ENCODE measurements around the gene DPF3. TPM values are rescaled to one million over a fixed set of nuclear protein-coding genes. Genes with fewer than 3 reads are reported as not detected.

DPF3 gene
- total and polyA plus RNA-seq, 2 donors (not counting 1 experiment from before 2014, with no cell fraction given) = 3.4 to 10.2 TPM

GRCh38 chr14:72901361-72901760, 7.5 kb upstream of the DPF3 start:
- no peak overlapping the region for H3K27ac ChIP-seq (ENCODE audit: low read length in 2 of 2)
- peaks cover 7 to 9% of the 10 kb centered on the region in 2 donors for H3K4me1 ChIP-seq (ENCODE audit: control insufficient read depth in 2 of 2, insufficient read depth in 2 of 2, low read length in 2 of 2)
- H3K36me3 ChIP-seq (replicated peaks in 1 of 2; ENCODE audit: control extremely low read depth in 1 of 2, control insufficient read depth in 1 of 2, extremely low read depth in 1 of 2, insufficient read depth in 2 of 2, low read length in 1 of 2) = no peaks in the 10 kb centered on the region
- no peak for DNase-seq
- peaks cover 10% of the 10 kb centered on the region for H3K4me1 Mint-ChIP-seq
- peaks cover 0 to 9% (median under 1%) of the 10 kb centered on the region in 4 experiments for H3K27me3 ChIP-seq (replicated peaks in 1 of 4; ENCODE audit: control extremely low read depth in 1 of 4, control insufficient read depth in 3 of 4, insufficient read depth in 4 of 4, low read length in 3 of 4)
- no peak overlapping the region for H3K9ac ChIP-seq (ENCODE audit: low read length)
- 100% methylated on average over 2 of the region's 3 CpGs for WGBS (ENCODE audit: insufficient coverage)
- H3K4me3 ChIP-seq (ENCODE audit: control extremely low read depth in 1 of 5, extremely low read depth in 1 of 5, insufficient read depth in 1 of 5, low read depth in 2 of 5, low read length in 4 of 5) = no peak overlapping the region
- ChIA-PET POLR2A (no interaction called here), CTCF (interaction anchor here (5.9 kb wide), 1 partner anchor 384 kb away, joined by 364 read pairs; no protein-coding TSS in a partner anchor)
- H3K9me3 ChIP-seq (ENCODE audit: control extremely low read depth in 1 of 3, control insufficient read depth in 2 of 3, insufficient read depth in 1 of 3, low read length in 2 of 3) = no peaks in the 10 kb centered on the region
- H3K27me3 Mint-ChIP-seq = no peaks in the 10 kb centered on the region
- TF ChIP-seq EZH2 (IDR thresholded peaks at IDR 0.05; ENCODE audit: borderline replicate concordance, insufficient read depth, low read depth, low read length, poor library complexity, severe bottlenecking) (no peak), CTCF (IDR thresholded peaks at IDR 0.05) (no peak)
- no peak overlapping the region for H3K27ac Mint-ChIP-seq
- no peaks in the 10 kb centered on the region for H3K9me3 Mint-ChIP-seq (ENCODE audit: insufficient read depth)
- no peak overlapping the region for H3K4me2 ChIP-seq (replicated peaks; ENCODE audit: low read depth, low read length, poor library complexity, severe bottlenecking)
- ATAC-seq (ENCODE audit: low read depth) = no peak
- no peaks in the 10 kb centered on the region for H4K20me1 ChIP-seq (ENCODE audit: control insufficient read depth, insufficient read depth, low read length, poor library complexity, severe bottlenecking)
- no peak overlapping the region for H2AFZ ChIP-seq (ENCODE audit: insufficient read depth, low read depth, low read length, poor library complexity, severe bottlenecking)
- H3K4me3 Mint-ChIP-seq = no peak overlapping the region
- intact Hi-C loops (cut with micrococcal nuclease) = no loop called here
- no peaks in the 10 kb centered on the region for H3K79me2 ChIP-seq (ENCODE audit: control insufficient read depth, insufficient read depth, low read length)

- no peaks in the 10 kb centered on the region for H3K36me3 ChIP-seq (replicated peaks in 1 of 2; ENCODE audit: control extremely low read depth in 1 of 2, control insufficient read depth in 1 of 2, extremely low read depth in 1 of 2, insufficient read depth in 2 of 2, low read length in 1 of 2)
- no peak overlapping the region for H3K4me2 ChIP-seq (replicated peaks; ENCODE audit: low read depth, low read length, poor library complexity, severe bottlenecking)
- ChIA-PET POLR2A (no interaction called here), CTCF (interaction anchor here (1.0 to 4.6 kb wide), 3 partner anchors 12 to 385 kb away, joined by 4 to 40 read pairs (median 6); no protein-coding TSS in a partner anchor)
- Mint-ChIP-seq H3K27ac (no peak overlapping the region), H3K4me3 (no peak overlapping the region), H3K4me1 (peaks cover 13% of the 10 kb centered on the region), H3K9me3 (ENCODE audit: insufficient read depth) (no peaks in the 10 kb centered on the region), H3K27me3 (peaks cover 6% of the 10 kb centered on the region)
- no peak overlapping the region for H2AFZ ChIP-seq (ENCODE audit: insufficient read depth, low read depth, low read length, poor library complexity, severe bottlenecking)
- H3K9me3 ChIP-seq (ENCODE audit: control extremely low read depth in 1 of 3, control insufficient read depth in 2 of 3, insufficient read depth in 1 of 3, low read length in 2 of 3) = no peaks in the 10 kb centered on the region
- intact Hi-C loops (cut with micrococcal nuclease) = loop anchor here (10.0 kb wide), 1 partner anchor 304 kb away; no protein-coding TSS in a partner anchor
- DNase-seq (no peak), ATAC-seq (ENCODE audit: low read depth) (no peak)
- TF ChIP-seq EZH2 (IDR thresholded peaks at IDR 0.05; ENCODE audit: borderline replicate concordance, insufficient read depth, low read depth, low read length, poor library complexity, severe bottlenecking) (no peak), CTCF (IDR thresholded peaks at IDR 0.05) (no peak)
- H3K4me1 ChIP-seq (ENCODE audit: control insufficient read depth in 2 of 2, insufficient read depth in 2 of 2, low read length in 2 of 2) = peaks cover 9 to 11% of the 10 kb centered on the region in 2 donors
- H3K79me2 ChIP-seq (ENCODE audit: control insufficient read depth, insufficient read depth, low read length) = peaks cover 3% of the 10 kb centered on the region
- peaks cover 0 to 14% (median 5%) of the 10 kb centered on the region in 4 experiments for H3K27me3 ChIP-seq (replicated peaks in 1 of 4; ENCODE audit: control extremely low read depth in 1 of 4, control insufficient read depth in 3 of 4, insufficient read depth in 4 of 4, low read length in 3 of 4)
- no peak overlapping the region for H3K4me3 ChIP-seq (ENCODE audit: control extremely low read depth in 1 of 5, extremely low read depth in 1 of 5, insufficient read depth in 1 of 5, low read depth in 2 of 5, low read length in 4 of 5)
- WGBS (ENCODE audit: insufficient coverage) = no CpG with 5 or more reads among the region's 3 CpGs
- H4K20me1 ChIP-seq (ENCODE audit: control insufficient read depth, insufficient read depth, low read length, poor library complexity, severe bottlenecking) = no peaks in the 10 kb centered on the region
- no peak overlapping the region for H3K9ac ChIP-seq (ENCODE audit: low read length)
- no peak overlapping the region for H3K27ac ChIP-seq (ENCODE audit: low read length in 2 of 2)
These were observed 4.5 kb upstream of the DPF3 start for GRCh38 chr14:72898448-72898847.

Measured in B cell (primary cell).